Erythroblast (primary cell): ENCODE measurements around the gene ITPK1.

Experiments used
- GATA1 ChIP-seq: IDR thresholded peaks from 2 replicates; pipeline ENCODE4 v1.6.1; 2011; ENCODE audit warnings: low read depth, mild to moderate bottlenecking, control low read depth, low read length, moderate library complexity
- POLR2A ChIP-seq: IDR thresholded peaks from 2 replicates; pipeline ENCODE4 v1.6.1; 2011; ENCODE audit warnings: mild to moderate bottlenecking, low read length

DNA sequence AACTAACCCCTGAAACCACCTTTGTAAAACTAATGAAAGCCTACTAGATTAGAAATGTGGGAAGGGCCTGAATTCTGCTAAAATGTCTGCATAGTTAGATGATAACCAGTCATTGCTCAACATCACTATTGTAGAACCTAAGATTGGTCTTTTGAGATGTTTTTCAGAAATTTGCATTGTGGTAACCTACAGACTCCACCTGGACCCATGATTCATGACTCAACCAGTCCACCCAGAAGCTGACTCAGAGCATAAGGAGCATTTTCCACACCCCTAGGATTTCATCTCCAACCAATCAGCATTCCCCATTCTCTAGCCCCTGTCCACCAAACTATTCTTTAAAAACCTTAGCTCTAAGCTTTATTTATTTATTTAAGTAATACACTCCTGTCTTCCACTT lies 223.1 kb downstream of the ITPK1 start:
- TF ChIP-seq POLR2A (no peak), GATA1 (no peak)
